Umbilical cord (tissue), 2 donors: ENCODE measurements around the gene MED13L. TPM values are rescaled to one million over a fixed set of nuclear protein-coding genes. Genes with fewer than 3 reads are reported as not detected.
"Not testable (repeated sequence)": the region's sequence is repeated elsewhere in the genome, so short reads cannot be mapped to it uniquely, and the experiment has no call there.

Experiments
- DNase-seq: peaks from one replicate; pipeline ENCODE4 v3.0.0-alpha.2; 2015; ENCODE audit warnings: low spot score
- total RNA-seq: library from RNA; depleted of rRNA; stranded (reverse); fragments of >200 nt; gene quantifications from one replicate; pipeline ENCODE4 v1.2.3, GENCODE V29; 2014; ENCODE audit warnings: low replicate concordance; ENCODE audit not compliant: insufficient read depth

The MED13L gene
- total RNA-seq, 1 donor from 2014 or later, result 285 TPM

DNA sequence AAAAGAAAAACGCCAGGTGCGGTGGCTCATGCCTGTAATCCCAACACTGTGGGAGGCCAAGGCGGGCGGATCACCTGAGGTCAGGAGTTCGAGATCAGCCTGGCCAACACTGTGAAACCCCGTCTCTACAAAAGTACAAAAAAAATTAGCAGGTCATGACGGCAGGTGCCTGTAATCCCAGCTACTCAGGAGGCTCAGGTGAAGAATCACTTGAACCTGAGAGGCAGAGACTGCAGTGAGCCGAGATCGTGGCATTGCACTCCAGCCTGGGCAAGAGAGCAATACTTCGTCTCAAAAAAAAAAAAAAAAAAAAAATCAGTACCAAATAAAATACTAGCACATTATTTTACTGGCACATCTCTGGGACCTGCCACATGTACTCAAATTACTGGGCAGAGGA, 145.5 kb downstream of the MED13L start:
- not testable (repeated sequence) for DNase-seq

DNA sequence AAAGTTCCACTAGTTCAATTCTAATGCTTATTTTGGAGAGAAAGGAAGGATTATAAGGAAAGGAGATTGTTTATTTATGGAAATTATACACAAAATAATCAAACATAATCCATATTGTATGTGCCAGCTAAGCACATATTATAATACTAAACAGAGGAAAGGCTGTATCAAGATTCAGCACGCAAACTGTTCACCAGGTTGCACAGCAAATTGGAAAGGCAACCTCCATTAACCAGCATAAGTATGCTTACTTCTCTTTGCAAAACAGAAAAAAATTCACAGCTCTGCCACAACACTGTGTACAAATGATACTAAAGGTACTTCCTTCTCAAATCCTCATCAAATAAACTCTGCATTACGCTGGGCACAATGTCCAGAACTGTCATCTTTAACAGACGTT, 146.3 kb downstream of the MED13L start:
- no peak for DNase-seq

DNA sequence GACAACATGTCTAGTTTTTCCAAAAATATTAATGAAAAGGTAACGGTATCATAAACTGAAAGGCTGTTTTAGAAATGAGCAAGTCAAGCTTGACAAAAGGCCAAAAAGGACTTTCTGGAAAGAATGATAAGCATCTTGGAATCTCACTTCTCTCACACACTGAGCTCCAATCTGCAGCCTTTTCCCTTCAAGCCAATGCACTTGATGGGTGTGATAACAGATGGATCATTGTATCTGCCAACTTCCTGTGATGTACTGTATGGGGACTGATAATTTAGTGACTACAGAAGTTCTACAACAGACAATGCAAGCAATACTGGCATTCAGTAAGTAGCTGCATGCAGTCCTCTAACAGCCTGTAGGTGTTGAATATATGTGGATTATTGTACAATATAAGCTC, 147.1 kb downstream of the MED13L start:
- peak; percentile 61 for DNase-seq

- DNase-seq, result no peak
These were observed 148.7 kb downstream of the MED13L start for GRCh38 chr12:116128779-116129178.

DNA sequence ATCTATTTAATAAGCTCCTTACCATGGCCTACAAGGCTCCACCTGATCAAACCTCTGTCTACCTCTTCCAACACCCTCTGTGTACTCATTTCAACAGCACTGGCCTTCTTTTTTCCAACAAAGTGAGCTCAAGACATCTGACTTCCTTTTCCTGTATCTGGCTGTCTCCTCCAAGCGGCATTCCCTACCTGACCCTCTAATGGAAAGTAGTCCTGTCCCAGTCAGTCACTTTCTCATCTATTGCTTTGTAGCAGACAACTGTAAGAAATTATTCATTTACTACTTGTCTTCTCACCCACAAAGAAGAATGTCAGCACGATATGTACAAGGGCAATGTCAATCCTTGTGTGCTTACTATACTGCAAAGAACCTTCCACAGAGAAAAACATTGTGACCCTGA, 149.6 kb downstream of the MED13L start:
- no peak for DNase-seq

DNA sequence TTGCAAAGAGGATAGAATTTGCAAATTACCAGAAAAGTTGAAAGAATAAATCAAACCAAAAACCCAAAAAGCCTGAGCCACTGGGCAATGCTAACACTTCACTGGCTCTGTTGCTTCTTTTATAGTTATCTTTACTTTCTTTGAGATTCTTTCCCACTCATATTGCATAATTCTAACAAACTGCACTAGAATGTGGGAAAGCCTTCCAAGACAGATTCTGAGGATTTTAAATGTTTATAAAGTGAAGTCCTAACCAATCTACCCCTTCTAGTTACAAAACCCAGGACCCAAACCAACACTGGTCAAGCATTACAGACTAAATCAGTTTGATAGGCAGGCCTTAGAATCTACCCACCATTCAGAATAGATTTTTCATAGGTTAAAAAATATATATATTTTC, 150.9 kb downstream of the MED13L start:
- peak; percentile 82 for DNase-seq

- no peak for DNase-seq
These were observed 151.4 kb downstream of the MED13L start for GRCh38 chr12:116125956-116126566.

DNA sequence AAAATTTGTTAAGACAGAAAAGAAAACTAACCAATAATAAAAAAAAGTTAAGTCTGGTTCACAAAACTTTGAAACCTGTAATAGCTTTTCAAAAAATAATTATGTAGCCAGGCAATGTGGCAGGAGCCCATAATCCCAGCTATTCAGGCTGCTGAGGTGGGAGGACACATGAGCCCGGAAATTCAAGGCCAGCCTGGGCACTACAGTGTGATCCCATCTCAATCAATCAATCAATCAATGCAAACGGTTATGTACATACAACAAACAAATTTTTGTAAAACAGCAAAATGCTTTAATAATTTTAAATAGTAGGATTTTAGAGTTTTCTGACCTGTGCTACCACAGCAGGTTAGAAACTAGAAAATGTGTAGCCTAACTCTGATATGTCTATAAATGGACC, 152.4 kb downstream of the MED13L start:
- no peak for DNase-seq

DNA sequence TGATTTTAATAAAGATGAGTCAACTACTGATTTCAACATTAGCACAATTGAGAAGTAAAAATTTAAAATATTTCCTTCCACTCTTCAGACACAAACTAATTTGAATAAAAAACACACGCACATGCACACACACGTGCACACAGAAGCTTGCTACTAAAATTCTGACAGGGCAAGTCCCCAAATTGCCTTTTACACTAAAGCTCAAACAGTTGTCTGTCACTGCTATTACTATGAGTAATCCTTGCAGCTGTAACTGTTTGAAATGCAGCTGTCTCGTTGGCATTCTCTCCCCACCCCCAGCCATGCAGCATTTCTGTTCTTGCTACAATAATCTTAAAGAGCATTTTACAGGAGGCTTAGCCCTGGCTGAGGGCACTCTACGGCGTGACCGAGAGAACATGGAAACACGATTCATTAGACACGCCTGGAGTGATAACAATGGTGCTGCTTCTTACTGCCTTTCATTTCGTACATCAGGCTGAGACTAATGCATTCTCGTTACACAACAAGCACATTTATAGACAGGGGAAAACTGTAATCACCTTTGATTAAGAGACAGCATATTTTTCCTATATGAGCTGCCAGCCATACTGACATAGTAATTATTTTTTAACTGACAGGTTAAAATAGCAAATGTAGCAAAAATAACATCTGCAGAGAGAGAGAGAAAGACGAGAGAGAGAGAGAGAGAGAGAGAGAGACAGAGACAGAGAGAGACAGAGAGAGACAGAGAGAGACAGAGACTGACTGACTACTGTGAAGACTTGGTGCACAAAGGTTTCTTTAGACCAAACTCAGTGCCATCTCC, 153.8 kb downstream of the MED13L start:
- peak; percentile 72 for DNase-seq

GRCh38 chr12:116122628-116123027, 154.9 kb downstream of the MED13L start:
- peak; percentile 74 for DNase-seq

- DNase-seq, result peak; percentile 79
These were observed 156.0 kb downstream of the MED13L start for GRCh38 chr12:116121453-116121871.

DNA sequence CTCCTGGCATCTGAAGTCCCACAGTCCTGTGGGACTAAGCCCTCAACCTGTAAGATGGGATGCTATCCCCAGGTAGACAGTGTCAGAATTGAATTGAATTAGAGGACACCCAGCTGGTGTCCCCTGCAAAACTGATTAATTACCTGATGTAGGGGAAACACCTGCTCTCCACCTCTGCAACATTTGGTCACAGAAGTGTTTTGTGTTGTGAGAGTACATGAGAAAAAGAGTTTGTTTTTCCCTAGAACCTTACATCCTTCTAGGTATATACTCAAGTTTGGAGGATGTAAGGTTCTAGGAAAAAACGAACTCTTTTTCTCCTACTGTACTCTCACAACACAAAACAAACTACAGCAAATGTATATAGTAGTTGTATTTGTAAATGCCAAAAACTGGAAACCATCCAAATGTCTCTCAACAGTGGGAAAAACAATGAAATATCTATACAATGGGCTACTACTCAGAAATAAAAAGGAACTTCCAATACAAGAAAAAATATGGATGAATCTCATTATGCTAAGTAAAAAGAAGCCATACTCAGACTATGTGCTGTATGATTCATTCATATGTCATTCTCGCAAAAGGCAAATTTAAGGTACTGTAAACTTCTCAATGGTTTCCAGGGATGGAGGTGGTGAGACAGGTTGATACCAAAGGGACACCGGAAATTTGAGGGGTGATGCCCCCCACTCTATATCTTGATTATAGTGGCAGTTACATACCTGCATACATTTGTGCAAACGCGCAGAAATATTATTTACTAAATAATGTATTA, 160.7 kb downstream of the MED13L start:
- no peak for DNase-seq

DNA sequence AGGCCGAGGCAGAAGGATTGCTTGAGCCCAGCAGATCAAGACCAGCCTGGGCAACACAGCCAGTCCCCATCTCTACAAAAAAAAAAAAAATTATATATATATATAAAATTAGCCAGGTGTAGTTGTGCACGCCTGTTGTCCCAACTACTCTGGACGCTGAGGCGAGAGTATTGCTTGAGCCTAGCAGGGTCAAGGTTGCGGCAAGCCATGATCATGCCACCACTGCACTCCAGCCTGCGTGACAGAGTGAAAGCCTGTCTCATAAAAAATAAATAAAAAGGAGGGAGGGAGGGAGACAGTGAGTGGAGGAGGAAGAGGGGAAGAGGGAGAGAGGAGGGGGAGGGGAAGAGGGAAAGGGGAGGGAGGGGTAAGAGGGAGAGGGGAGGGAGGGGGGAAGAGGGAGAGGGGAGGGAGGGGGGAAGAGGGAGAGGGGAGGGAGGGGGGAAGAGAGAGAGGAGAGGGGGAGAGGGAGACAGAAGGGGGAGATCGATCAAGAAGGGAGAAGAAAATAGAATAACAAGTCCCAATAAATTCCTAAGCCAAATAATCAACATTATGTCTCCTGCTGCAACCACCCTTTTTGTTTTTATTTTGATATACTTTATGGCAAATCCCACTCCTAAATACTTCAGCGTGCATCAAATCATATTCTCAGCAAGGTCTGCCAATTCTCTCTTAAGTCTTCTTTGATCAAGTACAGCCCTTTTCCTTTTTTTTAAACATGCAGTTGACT, 163.9 kb downstream of the MED13L start:
- DNase-seq, result no peak

DNA sequence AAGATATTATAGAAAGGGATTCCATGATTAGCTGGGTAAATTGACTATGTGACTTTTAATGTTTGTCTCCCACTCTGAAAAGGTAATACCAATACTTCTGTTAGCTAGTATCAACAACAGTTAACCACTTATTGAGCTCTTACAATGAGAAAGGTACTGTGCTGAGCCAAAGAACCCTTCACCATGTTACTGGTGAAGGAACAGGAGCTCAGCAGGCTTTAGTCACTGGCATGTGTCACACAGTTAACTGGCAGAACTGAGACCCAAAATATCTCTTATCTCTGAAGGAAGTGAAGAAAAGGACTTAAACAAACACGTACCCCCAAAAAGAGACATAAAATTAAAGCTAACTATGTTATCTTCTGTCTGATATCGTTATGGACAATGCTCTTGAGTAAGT, 170.6 kb downstream of the MED13L start:
- no peak for DNase-seq

GRCh38 chr12:116104167-116104767, 173.2 kb downstream of the MED13L start:
- no peak for DNase-seq

DNA sequence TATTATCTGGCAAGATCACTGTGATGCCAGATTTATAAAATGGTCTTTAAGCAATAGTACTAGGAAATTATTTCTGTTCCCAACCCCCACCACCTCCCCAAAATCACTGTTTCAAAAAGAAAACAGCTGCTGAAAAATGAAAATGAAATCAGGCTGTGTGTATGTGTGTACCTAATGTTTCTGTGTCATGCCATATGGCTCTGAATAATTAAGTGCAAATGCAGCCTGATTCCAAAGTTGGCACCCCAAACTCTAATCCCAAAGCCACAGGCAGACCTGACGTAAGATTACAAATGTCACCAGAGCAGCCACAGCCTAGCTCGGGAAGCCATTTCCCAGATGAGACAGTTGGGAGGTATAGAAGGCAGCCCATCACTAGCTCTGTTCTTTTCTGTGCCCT, 175.5 kb downstream of the MED13L start:
- DNase-seq, result no peak

DNA sequence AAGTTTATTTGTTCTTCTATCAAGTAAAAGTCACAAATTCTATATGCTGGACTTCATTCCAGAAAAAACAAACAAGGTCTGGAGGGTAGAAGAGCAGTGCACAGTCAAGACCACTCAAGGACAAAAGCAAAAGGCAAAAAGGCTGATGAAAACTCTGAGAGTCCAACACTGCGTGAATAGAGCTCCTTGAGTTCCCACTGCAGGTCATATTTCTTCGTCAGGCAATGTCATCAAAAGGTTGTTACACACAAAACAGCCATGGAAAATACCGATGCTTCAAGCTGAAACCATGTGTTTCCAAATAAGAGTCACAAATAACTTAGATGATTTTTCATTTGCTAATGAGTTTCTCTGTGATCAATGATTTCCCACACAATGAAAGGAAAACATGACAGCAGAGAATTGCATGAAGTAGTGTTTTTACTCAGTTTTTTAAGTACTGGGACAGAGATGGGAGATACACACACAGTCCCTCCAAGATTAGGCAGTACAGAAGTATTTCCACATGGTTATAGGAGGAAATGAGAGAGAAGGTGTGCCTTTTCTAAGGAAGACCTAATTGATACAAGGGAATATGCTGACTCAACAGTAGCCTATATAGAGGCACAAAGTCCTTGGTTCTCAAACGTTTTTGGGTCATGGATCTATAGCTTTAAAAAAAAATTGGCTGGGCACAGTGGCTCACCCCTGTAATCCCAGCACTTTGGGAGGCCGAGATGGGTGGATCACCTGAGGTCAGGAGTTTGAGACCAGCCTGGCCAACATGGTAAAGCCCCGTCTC, 177.7 kb downstream of the MED13L start:
- DNase-seq, result no peak

GRCh38 chr12:116096874-116097273, 180.6 kb downstream of the MED13L start:
- no peak for DNase-seq

DNA sequence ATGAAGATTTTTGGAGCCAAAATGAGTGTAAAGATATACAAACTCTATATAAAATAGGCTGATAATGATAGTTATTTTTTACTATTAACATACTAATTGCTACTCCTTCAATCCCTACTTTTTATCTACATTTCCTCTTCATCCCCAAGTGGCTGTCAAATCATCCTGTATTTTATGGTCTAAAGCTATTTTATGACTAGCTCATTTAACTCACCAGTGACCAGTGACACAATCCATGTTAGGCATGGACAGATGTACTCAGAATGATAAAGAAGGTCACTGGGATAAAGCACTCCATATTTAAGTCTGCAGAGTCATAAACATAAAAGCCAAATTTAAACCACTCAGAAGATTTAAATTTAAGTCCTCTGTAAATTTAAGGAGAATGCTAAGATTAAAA, 183.0 kb downstream of the MED13L start:
- no peak for DNase-seq

- no peak for DNase-seq
These were observed 183.6 kb downstream of the MED13L start for GRCh38 chr12:116093915-116094314.

- DNase-seq, result no peak
These were observed 184.7 kb downstream of the MED13L start for GRCh38 chr12:116092776-116093175.
